ENCODE data around the gene RASD1.

- TF ChIP-seq, protein P1, sequence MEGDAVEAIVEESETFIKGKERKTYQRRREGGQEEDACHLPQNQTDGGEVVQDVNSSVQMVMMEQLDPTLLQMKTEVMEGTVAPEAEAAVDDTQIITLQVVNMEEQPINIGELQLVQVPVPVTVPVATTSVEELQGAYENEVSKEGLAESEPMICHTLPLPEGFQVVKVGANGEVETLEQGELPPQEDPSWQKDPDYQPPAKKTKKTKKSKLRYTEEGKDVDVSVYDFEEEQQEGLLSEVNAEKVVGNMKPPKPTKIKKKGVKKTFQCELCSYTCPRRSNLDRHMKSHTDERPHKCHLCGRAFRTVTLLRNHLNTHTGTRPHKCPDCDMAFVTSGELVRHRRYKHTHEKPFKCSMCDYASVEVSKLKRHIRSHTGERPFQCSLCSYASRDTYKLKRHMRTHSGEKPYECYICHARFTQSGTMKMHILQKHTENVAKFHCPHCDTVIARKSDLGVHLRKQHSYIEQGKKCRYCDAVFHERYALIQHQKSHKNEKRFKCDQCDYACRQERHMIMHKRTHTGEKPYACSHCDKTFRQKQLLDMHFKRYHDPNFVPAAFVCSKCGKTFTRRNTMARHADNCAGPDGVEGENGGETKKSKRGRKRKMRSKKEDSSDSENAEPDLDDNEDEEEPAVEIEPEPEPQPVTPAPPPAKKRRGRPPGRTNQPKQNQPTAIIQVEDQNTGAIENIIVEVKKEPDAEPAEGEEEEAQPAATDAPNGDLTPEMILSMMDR (conservative IDR thresholded peaks at IDR 0.05; ENCODE audit: low read depth, low read length), result no peak
- TF ChIP-seq EZH2phosphoT487 (IDR thresholded peaks at IDR 0.05; ENCODE audit: borderline replicate concordance, low read length), result no peak
Observed at GRCh38 chr17:17518014-17518413, 21.8 kb upstream of the RASD1 start.
